Body of pancreas (tissue), 4 donors: ENCODE measurements around the gene COX6B2. TPM values are rescaled to one million over a fixed set of nuclear protein-coding genes. Genes with fewer than 3 reads are reported as not detected.

Experiments used
- ATAC-seq: fragments of 150-250 bp; one replicate; pipeline ENCODE4 v1.9.1; 2016
- DNase-seq, 4 donors: peaks; one replicate each; pipeline ENCODE4 v3.0.0-alpha.2; 2019
- H3K27ac ChIP-seq, 4 donors: fragments of 200-600 bp; sonication (generic); 1 replicate in 3 of 4; 2 replicates in 1 of 4; pipeline versions ENCODE4 v1.5.1 to v1.6.1; 2016 to 2019; ENCODE audit warnings: mild to moderate bottlenecking in 1 of 4, mixed read lengths in 1 of 4, moderate library complexity in 1 of 4
- H3K27me3 ChIP-seq, 2 donors: fragments of 200-600 bp; sonication (generic); one replicate each; pipeline ENCODE4 v1.6.0; 2016; ENCODE audit warnings: mild to moderate bottlenecking in 1 of 2
- H3K36me3 ChIP-seq, 2 donors: fragments of 200-600 bp; sonication (generic); replicated peaks in 1 of 2; 2 replicates each; pipeline ENCODE4 v1.5.1; 2016; ENCODE audit warnings: low read depth in 2 of 2; ENCODE audit not compliant: insufficient read depth in 1 of 2
- H3K4me1 ChIP-seq: fragments of 200-600 bp; sonication (generic); one replicate; pipeline ENCODE4 v1.6.0; 2016
- H3K4me3 ChIP-seq, 2 donors: fragments of 200-600 bp; sonication (generic); 1 replicate in 1 of 2; 2 replicates in 1 of 2; pipeline ENCODE4 v1.5.1; 2016 to 2019
- H3K9me3 ChIP-seq, 3 donors: fragments of 200-600 bp; sonication (generic); 1 replicate in 2 of 3; 2 replicates in 1 of 3; pipeline ENCODE4 v1.5.1; 2016
- POLR2A ChIP-seq, 3 donors: fragments of 450-650 bp; IDR thresholded peaks; one replicate each; pipeline ENCODE4 v1.6.1; 2016; ENCODE audit warnings: antibody characterized with exemption in 3 of 3, mild to moderate bottlenecking in 2 of 3
- WGBS, 2 donors: methylation state at CpG; one replicate each; pipeline ENCODE4 v1.1.5; 2017; 5-methylcytosine and 5-hydroxymethylcytosine counted together
- intact Hi-C: fragments of 100-400 bp; cut with DNase I; formaldehyde crosslinking; loops from one replicate; pipeline ENCODE4 v1.15.1; 2023
- total RNA-seq, 2 donors: library from RNA; depleted of rRNA; stranded (reverse); fragments of >200 nt; gene quantifications; one replicate each; pipeline ENCODE4 v1.1.0, GENCODE V29; 2016
- TF ChIP-seq, protein P1 (sequence below), 7 experiments: fragments of 450-650 bp in 4 of 7; fragments of 200-600 bp in 3 of 7; sonication (generic) in 3 of 7; IDR thresholded peaks; one replicate each; pipeline ENCODE4 v1.5.1; 2016 to 2019; ENCODE audit warnings: antibody characterized with exemption in 7 of 7

The COX6B2 gene
- total RNA-seq, 2 donors from 2014 or later: 1.6 TPM; not detected in 1

DNA sequence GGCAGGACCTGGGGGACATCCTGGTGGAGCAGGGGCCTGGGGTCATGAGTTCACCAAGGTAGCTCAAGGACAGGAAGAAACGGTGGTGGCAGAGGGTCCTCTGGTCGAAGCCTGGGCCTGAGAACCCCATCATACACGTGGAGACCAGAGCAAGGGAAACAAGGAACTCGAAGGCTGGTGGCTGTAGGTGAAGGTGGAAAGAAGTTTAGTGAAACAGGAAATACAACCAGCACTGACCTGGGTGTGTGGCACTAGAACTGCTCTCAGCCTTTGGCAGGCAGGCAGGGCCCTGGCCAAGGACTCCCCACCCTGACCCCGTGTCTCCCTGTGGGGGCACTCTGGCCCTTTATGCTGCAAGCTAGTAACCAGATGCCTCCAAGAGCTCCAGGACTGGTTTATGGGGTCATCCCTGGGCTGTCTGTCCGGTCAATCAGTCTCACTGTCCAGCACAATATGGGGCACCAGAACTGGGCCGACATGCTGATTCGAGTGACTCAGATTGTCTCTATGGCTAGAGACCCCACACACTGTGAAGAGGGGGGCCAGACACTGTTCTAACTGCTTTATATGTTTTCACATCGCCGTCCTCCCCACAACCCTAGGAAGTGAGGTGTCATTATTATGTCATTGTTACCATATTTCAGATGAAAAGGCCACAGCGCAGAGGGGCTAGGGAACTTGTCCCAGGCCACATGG is 3.8 kb downstream of the COX6B2 start:
- peaks cover 0 to 20% of the 10 kb centered on the region in 2 donors for H3K27me3 ChIP-seq
- H3K4me1 ChIP-seq: peaks cover 20% of the 10 kb centered on the region
- no peak for TF ChIP-seq POLR2A (IDR thresholded peaks at IDR 0.05)
- TF ChIP-seq, protein P1, sequence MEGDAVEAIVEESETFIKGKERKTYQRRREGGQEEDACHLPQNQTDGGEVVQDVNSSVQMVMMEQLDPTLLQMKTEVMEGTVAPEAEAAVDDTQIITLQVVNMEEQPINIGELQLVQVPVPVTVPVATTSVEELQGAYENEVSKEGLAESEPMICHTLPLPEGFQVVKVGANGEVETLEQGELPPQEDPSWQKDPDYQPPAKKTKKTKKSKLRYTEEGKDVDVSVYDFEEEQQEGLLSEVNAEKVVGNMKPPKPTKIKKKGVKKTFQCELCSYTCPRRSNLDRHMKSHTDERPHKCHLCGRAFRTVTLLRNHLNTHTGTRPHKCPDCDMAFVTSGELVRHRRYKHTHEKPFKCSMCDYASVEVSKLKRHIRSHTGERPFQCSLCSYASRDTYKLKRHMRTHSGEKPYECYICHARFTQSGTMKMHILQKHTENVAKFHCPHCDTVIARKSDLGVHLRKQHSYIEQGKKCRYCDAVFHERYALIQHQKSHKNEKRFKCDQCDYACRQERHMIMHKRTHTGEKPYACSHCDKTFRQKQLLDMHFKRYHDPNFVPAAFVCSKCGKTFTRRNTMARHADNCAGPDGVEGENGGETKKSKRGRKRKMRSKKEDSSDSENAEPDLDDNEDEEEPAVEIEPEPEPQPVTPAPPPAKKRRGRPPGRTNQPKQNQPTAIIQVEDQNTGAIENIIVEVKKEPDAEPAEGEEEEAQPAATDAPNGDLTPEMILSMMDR (IDR thresholded peaks at IDR 0.05): no peak
- ATAC-seq: no peak
- intact Hi-C loops: no loop called here
- DNase-seq: no peak
- H3K27ac ChIP-seq: no peak overlapping the region
- H3K36me3 ChIP-seq: peaks cover 0 to 1% of the 10 kb centered on the region in 2 donors
- WGBS, 2 donors: 62 to 64% methylated on average over 9 to 11 of the region's 11 CpGs
- no peaks in the 10 kb centered on the region for H3K9me3 ChIP-seq
- H3K4me3 ChIP-seq: no peak overlapping the region

DNA sequence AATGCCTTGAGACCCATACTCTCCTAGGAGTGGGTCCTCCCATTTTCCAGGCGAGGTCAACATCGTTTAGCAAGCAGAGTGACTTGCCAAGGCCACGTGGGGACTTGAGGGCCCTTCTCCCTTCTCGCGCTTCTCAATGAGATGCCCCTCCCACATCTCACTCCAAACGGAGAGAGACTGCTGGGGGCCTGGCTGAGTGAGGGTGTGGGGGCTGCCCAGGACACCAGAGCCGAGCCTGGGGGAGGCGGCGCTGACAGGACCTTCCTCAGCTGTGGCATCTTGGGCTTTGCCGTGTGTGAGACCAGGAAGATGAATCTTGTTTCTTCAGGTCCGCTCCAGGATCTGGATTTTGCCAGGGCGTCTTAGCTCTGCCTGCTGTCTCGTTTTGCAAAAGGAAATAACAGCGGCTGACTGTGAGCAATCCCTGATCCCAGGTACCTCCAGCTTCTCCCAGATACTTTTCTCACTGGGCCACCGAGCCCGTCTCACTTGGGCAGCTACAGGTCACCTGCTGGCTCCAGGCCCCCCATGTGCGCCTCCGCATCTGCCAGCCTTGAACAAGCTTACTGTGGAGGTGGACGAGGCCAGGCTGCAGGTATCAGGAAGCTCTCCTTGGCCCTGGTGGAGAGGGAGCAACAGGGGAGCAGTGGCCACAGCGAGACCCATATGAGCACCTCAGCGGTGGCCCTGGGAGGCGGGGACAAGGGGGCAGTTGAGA is 6.0 kb downstream of the COX6B2 start:
- DNase-seq: no peak
- WGBS, 2 donors: 72 to 80% methylated on average over 18 to 22 of the region's 22 CpGs

DNA sequence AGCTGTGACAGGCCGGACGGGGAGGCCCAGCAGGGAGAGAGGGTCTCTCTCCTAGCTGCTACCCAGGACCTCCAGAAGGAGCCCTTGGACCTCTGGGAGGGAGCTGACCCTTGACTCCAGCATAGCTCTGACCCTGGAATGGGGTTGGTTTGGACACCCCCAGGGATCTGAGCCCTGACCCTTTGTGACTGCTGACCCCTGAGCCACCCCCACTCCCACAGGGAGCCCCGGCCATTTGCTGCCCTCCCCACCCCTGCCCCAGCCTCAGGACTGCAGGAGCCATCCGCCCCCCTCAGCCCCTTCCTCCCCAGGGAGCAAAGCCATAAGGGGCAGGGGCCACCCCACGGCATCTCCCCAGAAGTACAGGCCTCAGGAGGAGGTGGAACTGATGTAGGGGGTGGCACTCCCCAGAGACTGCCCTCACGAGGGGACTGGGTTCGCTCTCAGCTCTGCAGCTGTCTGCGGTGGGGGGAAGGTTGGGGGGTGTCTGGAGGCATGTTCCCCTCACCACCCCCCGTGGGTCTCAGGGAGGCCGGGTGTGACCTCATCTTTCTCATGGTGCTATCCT is 7.0 kb downstream of the COX6B2 start:
- intact Hi-C loops: no loop called here
- ATAC-seq (no peak), DNase-seq (no peak)
- H3K27ac ChIP-seq: no peak overlapping the region
- no peaks in the 10 kb centered on the region for H3K9me3 ChIP-seq
- H3K27me3 ChIP-seq: peaks cover 0 to 8% of the 10 kb centered on the region in 2 donors
- TF ChIP-seq POLR2A (IDR thresholded peaks at IDR 0.05): no peak
- TF ChIP-seq, protein P1 (IDR thresholded peaks at IDR 0.05): no peak
- no peak overlapping the region for H3K4me3 ChIP-seq
- peaks cover 0 to 1% of the 10 kb centered on the region in 2 donors for H3K36me3 ChIP-seq
- H3K4me1 ChIP-seq: no peaks in the 10 kb centered on the region
- WGBS, 2 donors: 80% methylated on average over 10 of the region's 10 CpGs; no CpG with 5 or more reads in 1 of the 2 donors

More for the DNA sequence above, 6.0 kb downstream of the COX6B2 start:
- no peak for ATAC-seq
- H3K4me1 ChIP-seq: peaks cover 8% of the 10 kb centered on the region
- TF ChIP-seq, protein P1 (IDR thresholded peaks at IDR 0.05): no peak
- no peak for TF ChIP-seq POLR2A (IDR thresholded peaks at IDR 0.05)
- H3K4me3 ChIP-seq: no peak overlapping the region
- H3K9me3 ChIP-seq: no peaks in the 10 kb centered on the region
- no peak overlapping the region for H3K27ac ChIP-seq
- H3K27me3 ChIP-seq: peaks cover 0 to 17% of the 10 kb centered on the region in 2 donors
- intact Hi-C loops: no loop called here
- H3K36me3 ChIP-seq: peaks cover 0 to 1% of the 10 kb centered on the region in 2 donors

DNA sequence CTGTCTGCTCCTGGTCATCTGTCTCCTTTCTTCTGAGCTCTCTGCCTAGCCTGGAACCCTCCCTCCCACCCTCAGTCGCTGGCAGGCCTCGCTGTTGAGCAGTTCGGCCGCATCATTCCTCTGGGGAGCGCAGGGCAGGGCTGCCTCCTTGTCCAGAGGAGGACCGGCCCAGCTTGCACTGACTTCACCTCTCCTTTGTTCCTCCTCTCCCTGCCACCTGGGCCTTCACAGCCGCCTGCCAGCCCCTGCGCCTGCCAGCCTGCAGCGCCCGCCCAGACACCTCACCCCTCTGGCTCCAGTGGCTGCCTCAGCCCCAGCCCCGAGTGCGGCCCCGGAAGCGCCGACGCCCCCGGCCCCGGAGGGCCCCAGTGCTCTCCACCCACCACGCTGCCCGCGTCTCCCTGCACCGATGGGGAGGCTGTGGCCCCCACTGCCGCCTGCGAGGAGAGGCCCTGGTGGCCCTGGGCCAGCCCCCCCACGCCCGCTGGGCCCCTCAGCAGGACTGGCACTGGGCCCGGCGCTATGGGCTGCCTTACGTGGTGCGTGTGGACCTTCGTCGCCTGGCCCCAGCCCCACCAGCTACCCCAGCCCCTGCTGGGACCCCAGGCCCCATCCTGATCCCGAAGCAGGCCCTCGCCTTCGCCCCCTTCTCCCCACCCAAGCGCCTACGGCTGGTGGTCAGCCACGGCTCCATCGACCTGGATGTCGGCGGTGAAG is 7.6 kb downstream of the COX6B2 start:
- Histone ChIP-seq H3K4me1 (no peaks in the 10 kb centered on the region), H3K36me3 (peaks cover 0 to 1% of the 10 kb centered on the region in 2 donors), H3K9me3 (no peaks in the 10 kb centered on the region), H3K27me3 (peaks cover 0 to 2% of the 10 kb centered on the region in 2 donors), H3K4me3 (no peak overlapping the region), H3K27ac (no peak overlapping the region)
- TF ChIP-seq POLR2A (IDR thresholded peaks at IDR 0.05): no peak
- TF ChIP-seq, protein P1 (IDR thresholded peaks at IDR 0.05): no peak
- WGBS, 2 donors: 95 to 100% methylated on average over 7 to 25 of the region's 41 CpGs
- ATAC-seq (no peak), DNase-seq (no peak)
- intact Hi-C loops: no loop called here
